Upper lobe of left lung (tissue), 4 donors: ENCODE data around the gene WNK3.

ENCODE experiments used
- EP300 ChIP-seq, 4 donors: sonication (generic); formaldehyde crosslinking; IDR thresholded peaks; one replicate each; pipeline ENCODE4 v1.5.1; 2017; ENCODE audit warnings: antibody characterized with exemption in 4 of 4, control low read depth in 2 of 4
- TF ChIP-seq, protein P1 (sequence below), 6 experiments: fragments of 450-650 bp in 4 of 6; fragments of 200-600 bp in 2 of 6; sonication (generic) in 2 of 6; IDR thresholded peaks; one replicate each; pipeline ENCODE4 v1.5.1; 2016 to 2019; ENCODE audit warnings: antibody characterized with exemption in 6 of 6

DNA sequence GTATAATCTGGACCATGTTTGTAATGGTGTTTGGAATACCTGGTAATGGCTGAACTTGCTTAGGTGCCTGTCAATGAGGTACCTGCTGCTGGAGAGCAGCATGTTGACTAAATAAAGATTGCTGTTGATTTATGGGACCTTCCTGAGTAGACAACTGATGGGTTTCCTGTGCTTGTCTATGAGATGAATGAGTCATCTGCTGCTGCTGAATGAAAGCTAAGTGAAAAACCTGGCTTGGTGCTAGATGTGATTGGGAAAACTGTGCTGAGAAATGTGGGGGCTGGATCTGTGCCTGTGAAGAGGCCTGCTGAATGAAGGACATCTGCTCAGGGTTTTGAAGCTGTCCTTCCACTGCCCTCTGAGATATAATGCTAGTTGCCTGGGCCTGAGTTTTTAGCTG lies 69.6 kb downstream of the WNK3 start:
- TF ChIP-seq EP300 (IDR thresholded peaks at IDR 0.05), result no peak
- TF ChIP-seq, protein P1, sequence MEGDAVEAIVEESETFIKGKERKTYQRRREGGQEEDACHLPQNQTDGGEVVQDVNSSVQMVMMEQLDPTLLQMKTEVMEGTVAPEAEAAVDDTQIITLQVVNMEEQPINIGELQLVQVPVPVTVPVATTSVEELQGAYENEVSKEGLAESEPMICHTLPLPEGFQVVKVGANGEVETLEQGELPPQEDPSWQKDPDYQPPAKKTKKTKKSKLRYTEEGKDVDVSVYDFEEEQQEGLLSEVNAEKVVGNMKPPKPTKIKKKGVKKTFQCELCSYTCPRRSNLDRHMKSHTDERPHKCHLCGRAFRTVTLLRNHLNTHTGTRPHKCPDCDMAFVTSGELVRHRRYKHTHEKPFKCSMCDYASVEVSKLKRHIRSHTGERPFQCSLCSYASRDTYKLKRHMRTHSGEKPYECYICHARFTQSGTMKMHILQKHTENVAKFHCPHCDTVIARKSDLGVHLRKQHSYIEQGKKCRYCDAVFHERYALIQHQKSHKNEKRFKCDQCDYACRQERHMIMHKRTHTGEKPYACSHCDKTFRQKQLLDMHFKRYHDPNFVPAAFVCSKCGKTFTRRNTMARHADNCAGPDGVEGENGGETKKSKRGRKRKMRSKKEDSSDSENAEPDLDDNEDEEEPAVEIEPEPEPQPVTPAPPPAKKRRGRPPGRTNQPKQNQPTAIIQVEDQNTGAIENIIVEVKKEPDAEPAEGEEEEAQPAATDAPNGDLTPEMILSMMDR (IDR thresholded peaks at IDR 0.05), result no peak
